NCI-H2227 (cell line): Measurements from ENCODE around the gene KLHDC4.

Experiments used
- DNase-seq: peaks from one replicate; lab custom pipeline; 2025; ENCODE audit not compliant: unreplicated experiment; lab: John Stamatoyannopoulos, UW

KLHDC4 gene

DNA sequence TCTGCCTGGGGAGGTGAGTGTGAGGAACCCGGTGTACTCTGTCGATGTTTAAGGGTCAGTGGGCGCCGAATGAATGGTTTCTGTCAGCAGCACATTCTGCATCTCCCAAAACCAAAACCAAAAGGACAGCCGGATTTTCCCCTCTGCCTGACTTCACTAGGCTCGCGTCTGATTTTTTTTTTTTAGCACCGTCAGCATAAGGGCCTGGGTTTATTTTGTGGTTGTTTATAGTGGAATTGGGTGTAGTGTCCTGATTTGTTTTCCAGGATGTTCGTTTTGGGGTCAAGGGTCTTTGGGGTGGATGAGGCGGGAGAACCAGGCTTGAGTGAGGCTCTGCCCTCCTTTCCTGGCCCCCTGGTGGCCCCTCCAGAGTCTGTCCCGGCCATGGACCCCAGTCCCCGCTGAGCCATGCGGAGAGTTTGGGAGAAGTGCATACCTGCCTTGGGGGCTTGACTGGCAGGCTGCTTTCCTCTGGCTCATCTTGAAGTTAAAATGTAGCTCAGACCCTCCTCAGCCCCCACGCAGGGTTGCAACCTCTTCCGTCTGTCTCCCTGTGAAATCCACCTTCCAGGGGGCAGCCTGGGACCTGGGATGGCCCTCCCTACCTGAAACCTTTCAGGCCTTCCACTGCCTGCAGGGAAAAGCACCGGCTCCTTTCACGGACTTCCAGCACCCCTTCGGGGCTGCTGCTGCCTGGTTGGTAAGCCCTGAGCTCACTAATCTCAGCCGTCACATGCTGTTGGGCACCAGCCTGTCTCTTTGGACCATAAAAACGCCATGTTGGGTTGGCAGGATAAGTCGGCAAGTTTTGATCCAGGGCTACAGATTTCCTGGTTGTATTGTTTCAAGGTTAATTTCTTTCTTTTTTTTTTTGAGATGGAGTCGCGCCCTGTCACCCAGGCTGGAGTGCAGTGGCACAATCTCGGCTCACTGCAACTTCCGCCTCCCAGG lies 103.3 kb downstream of the KLHDC4 start:
- DNase-seq, result no peak

DNA sequence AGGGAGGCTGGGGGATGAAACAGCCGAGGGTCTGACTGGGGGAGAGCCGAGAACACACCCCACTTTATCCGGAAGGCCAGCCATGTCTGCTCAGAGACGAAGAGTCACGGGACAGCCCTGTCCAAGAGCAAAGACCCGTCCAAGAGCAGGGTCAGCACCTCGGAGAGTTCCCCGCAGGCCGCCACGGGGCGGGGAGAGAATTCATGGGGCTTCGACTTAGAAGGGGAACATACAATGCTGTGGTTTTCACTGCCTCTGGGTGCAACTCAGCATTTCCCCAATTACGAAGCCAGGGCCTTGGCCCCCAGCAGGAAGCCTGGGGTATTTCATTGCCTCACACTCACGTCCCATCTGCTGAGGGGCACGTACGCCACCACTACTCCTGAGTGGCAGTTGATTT lies 104.2 kb downstream of the KLHDC4 start:
- DNase-seq, result no peak

DNA sequence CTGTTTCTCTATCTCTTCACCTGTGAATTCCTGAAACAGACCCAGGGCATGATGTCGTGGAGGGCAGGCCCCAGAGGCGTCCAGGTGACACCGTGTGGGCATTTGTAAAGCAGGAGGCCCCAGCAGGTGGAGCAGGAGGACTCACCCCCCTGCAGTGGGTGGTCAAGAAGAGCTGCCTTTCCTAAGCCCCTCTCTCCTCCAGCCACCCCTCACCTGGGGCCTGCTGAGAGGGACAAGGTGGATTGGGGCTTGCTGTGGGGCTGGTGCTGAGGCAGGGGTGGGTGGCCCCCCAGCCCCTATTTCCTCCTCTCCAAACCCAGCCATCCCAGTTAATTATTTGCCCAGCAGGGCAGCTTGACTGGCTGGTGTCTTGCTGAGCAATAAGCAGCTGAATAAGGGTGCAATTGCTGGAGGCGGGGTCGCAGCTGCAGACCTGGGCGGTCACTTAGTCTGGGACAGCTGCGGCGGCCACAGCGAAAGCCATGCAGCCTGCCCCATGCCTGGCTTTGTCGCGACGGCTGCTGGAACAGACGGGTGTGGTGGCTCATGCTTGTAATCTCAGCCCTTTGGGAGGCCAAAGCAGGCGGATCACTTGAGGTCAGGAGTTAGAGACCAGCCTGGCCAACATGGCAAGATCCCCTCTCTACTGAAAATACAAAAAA lies 107.1 kb downstream of the KLHDC4 start:
- no peak for DNase-seq
